ENCODE results near the gene GSTA2. TPM values are rescaled to one million over a fixed set of nuclear protein-coding genes. Genes with fewer than 3 reads are reported as not detected.
"Not testable (repeated sequence)": the region's sequence is repeated elsewhere in the genome, so short reads cannot be mapped to it uniquely, and the experiment has no call there.

The GSTA2 gene
- total RNA-seq, 1 donor from 2014 or later, result not detected

- Mint-ChIP-seq H3K9me3 (ENCODE audit: unreplicated experiment) (peaks cover 5% of the 10 kb centered on the region), H3K27me3 (ENCODE audit: unreplicated experiment) (no peaks in the 10 kb centered on the region), H3K4me1 (ENCODE audit: unreplicated experiment) (no peaks in the 10 kb centered on the region), H3K4me3 (ENCODE audit: unreplicated experiment) (no peak overlapping the region), H3K27ac (ENCODE audit: unreplicated experiment) (no peak overlapping the region), H3K36me3 (ENCODE audit: unreplicated experiment) (no peaks in the 10 kb centered on the region)
- TF ChIP-seq, protein P1, sequence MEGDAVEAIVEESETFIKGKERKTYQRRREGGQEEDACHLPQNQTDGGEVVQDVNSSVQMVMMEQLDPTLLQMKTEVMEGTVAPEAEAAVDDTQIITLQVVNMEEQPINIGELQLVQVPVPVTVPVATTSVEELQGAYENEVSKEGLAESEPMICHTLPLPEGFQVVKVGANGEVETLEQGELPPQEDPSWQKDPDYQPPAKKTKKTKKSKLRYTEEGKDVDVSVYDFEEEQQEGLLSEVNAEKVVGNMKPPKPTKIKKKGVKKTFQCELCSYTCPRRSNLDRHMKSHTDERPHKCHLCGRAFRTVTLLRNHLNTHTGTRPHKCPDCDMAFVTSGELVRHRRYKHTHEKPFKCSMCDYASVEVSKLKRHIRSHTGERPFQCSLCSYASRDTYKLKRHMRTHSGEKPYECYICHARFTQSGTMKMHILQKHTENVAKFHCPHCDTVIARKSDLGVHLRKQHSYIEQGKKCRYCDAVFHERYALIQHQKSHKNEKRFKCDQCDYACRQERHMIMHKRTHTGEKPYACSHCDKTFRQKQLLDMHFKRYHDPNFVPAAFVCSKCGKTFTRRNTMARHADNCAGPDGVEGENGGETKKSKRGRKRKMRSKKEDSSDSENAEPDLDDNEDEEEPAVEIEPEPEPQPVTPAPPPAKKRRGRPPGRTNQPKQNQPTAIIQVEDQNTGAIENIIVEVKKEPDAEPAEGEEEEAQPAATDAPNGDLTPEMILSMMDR (IDR thresholded peaks at IDR 0.05), result no peak
- no peak for DNase-seq (ENCODE audit: extremely low spot score, unreplicated experiment)
Measured at GRCh38 chr6:52754443-52754842, 8.8 kb downstream of the GSTA2 start.

GRCh38 chr6:52753137-52753536, 10.1 kb downstream of the GSTA2 start:
- H3K9me3 Mint-ChIP-seq (ENCODE audit: unreplicated experiment); H3K36me3 Mint-ChIP-seq (ENCODE audit: unreplicated experiment); H3K27ac Mint-ChIP-seq (ENCODE audit: unreplicated experiment); H3K27me3 Mint-ChIP-seq (ENCODE audit: unreplicated experiment); H3K4me3 Mint-ChIP-seq (ENCODE audit: unreplicated experiment); H3K4me1 Mint-ChIP-seq (ENCODE audit: unreplicated experiment); DNase-seq (ENCODE audit: extremely low spot score, unreplicated experiment): not testable (repeated sequence)

DNA sequence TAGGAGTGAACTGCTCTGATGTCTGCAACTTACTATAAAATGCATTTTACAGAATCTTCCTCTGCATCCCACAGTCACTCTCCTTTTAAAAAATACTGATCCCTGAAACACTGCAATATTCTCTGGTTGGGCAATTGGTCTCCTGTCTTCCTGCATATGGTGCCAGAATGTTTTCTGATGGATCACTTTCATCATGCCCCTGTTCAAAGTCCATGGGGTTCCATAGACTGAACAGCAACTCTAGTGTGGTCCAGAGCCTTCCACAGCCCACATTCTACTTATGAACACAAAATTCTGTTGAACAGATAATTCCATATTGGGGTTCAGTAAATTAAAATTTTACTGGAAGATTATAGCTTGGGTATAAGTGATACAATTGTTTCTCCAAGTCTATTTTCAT, 11.0 kb downstream of the GSTA2 start:
- no peak overlapping the region for H3K4me3 Mint-ChIP-seq (ENCODE audit: unreplicated experiment)
- no peak for DNase-seq (ENCODE audit: extremely low spot score, unreplicated experiment)
- no peaks in the 10 kb centered on the region for H3K36me3 Mint-ChIP-seq (ENCODE audit: unreplicated experiment)
- H3K9me3 Mint-ChIP-seq (ENCODE audit: unreplicated experiment), result peaks cover 5% of the 10 kb centered on the region
- H3K4me1 Mint-ChIP-seq (ENCODE audit: unreplicated experiment), result peaks cover 3% of the 10 kb centered on the region
- H3K27me3 Mint-ChIP-seq (ENCODE audit: unreplicated experiment), result no peaks in the 10 kb centered on the region
- TF ChIP-seq, protein P1 (IDR thresholded peaks at IDR 0.05), result no peak
- H3K27ac Mint-ChIP-seq (ENCODE audit: unreplicated experiment), result no peak overlapping the region

DNA sequence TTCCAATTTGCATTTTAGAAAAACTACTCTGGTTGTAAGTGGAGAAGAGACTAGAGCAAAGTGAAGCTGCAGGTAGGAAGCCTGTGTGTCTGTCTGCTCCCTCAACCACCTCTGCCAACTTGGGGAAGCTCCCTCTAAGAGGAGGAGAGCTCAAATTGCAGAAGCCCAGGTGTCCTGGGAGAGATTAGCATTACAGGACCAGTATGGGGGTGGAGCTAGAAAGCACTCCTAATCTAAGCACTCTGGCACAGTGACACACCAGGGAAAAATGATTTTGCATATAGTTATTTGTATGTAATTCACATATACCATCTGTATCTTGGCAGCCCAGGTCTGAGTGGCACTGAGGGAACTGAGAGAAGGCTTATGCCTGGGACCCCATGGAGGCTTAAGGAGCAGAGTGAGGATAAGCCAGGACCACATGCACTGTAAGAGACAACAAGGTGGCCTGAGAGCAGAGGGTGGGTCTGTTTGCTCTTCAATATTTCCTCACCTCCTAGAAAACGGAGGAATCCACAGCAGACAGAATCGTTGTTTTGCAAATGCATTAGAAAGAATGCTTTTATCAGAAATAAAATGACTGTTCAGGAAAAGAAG, 13.6 kb downstream of the GSTA2 start:
- TF ChIP-seq, protein P1 (IDR thresholded peaks at IDR 0.05), result no peak

GRCh38 chr6:52747301-52747700, 16.0 kb downstream of the GSTA2 start:
- not testable (repeated sequence) for H3K27me3 Mint-ChIP-seq (ENCODE audit: unreplicated experiment); H3K4me1 Mint-ChIP-seq (ENCODE audit: unreplicated experiment); H3K36me3 Mint-ChIP-seq (ENCODE audit: unreplicated experiment); DNase-seq (ENCODE audit: extremely low spot score, unreplicated experiment); H3K27ac Mint-ChIP-seq (ENCODE audit: unreplicated experiment); H3K9me3 Mint-ChIP-seq (ENCODE audit: unreplicated experiment); H3K4me3 Mint-ChIP-seq (ENCODE audit: unreplicated experiment)

More for the DNA sequence above, 13.6 kb downstream of the GSTA2 start:
- DNase-seq (ENCODE audit: extremely low spot score, unreplicated experiment), result no peak
- Mint-ChIP-seq H3K4me3 (ENCODE audit: unreplicated experiment) (no peak overlapping the region), H3K4me1 (ENCODE audit: unreplicated experiment) (peaks cover 5% of the 10 kb centered on the region), H3K27me3 (ENCODE audit: unreplicated experiment) (no peaks in the 10 kb centered on the region), H3K27ac (ENCODE audit: unreplicated experiment) (no peak overlapping the region), H3K9me3 (ENCODE audit: unreplicated experiment) (peaks cover 5% of the 10 kb centered on the region), H3K36me3 (ENCODE audit: unreplicated experiment) (no peaks in the 10 kb centered on the region)

DNA sequence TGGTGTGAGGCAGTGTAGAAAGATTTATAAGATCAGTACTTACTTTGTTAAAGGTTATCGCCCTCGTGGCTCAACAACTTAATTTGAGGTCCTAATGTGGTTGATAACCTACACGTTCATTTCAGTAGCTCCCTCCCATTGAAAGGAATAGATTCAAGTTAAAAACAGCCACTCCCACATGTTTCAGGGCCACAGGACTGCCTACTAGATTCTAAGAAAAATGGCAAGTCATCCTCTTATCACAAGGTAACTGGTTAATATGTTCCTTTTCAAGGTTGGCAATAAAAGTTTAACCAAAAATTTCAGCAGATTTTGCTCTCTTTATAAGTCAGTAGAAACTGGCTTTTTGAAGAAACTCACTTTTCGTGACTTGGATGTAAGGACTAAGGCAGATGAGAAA, 17.1 kb downstream of the GSTA2 start:
- no peaks in the 10 kb centered on the region for H3K36me3 Mint-ChIP-seq (ENCODE audit: unreplicated experiment)
- H3K4me3 Mint-ChIP-seq (ENCODE audit: unreplicated experiment), result no peak overlapping the region
- H3K4me1 Mint-ChIP-seq (ENCODE audit: unreplicated experiment), result peaks cover 5% of the 10 kb centered on the region
- TF ChIP-seq, protein P1 (IDR thresholded peaks at IDR 0.05), result no peak
- no peak for DNase-seq (ENCODE audit: extremely low spot score, unreplicated experiment)
- H3K27me3 Mint-ChIP-seq (ENCODE audit: unreplicated experiment), result no peaks in the 10 kb centered on the region
- H3K9me3 Mint-ChIP-seq (ENCODE audit: unreplicated experiment), result peaks cover 5% of the 10 kb centered on the region
- no peak overlapping the region for H3K27ac Mint-ChIP-seq (ENCODE audit: unreplicated experiment)

All from osteocyte (in vitro differentiated cells).